Amygdala (tissue), 56 donors: Measurements from ENCODE around the gene SNU13.
"Not testable (repeated sequence)": the region's sequence is repeated elsewhere in the genome, so short reads cannot be mapped to it uniquely, and the experiment has no call there.

ENCODE experiments used
- DNase-seq, 56 donors: peaks; one replicate each; lab custom pipeline; 2025; lab: John Stamatoyannopoulos, UW

SNU13 gene

GRCh38 chr22:41647771-41648170 is 40.9 kb downstream of the SNU13 start:
- DNase-seq, result no peak

- DNase-seq, result no peak
Observed at GRCh38 chr22:41642331-41643110, 46.1 kb downstream of the SNU13 start.

GRCh38 chr22:41641854-41642253 is 46.8 kb downstream of the SNU13 start:
- DNase-seq, result no peak

GRCh38 chr22:41638748-41639147 is 49.9 kb downstream of the SNU13 start:
- no peak for DNase-seq

- no peak for DNase-seq
Observed at GRCh38 chr22:41638124-41638523, 50.5 kb downstream of the SNU13 start.

DNA sequence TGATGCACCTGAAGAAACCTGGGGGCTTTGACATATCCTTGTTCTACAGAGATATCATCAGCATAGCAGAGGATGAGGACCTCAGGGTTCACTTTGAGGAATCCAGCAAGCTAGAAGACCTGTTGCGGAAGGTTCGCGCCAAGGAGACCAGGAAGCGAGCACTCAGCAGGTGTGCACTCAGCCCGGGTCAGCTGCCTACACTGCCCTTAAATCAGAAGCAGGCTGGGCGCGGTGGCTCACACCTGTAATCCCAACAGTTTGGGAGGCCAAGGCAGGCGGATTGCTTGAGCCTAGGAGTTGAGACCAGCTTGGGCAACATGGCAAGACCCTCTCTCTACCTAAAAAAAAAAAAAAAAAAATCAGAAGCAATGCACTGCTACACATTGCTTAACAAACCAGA is 51.0 kb downstream of the SNU13 start:
- DNase-seq, result not testable (repeated sequence)

DNA sequence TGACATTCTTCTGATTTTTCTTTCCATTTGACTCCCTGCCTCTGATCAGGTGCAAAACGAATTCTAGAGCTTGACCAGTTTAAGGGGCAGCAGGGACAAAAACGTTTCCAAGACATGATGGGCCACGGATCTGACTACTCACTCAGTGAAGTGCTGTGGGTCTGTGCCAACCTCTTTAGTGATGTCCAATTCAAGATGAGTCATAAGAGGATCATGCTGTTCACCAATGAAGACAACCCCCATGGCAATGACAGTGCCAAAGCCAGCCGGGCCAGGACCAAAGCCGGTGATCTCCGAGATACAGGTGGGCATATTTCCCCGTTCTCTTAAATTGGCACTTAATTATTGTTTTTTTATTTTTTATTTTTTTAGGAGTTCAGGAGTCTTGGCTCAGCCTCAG is 52.2 kb downstream of the SNU13 start:
- peak in 3 of 56 donors; percentile 1 to 21 (median 4) for DNase-seq

DNA sequence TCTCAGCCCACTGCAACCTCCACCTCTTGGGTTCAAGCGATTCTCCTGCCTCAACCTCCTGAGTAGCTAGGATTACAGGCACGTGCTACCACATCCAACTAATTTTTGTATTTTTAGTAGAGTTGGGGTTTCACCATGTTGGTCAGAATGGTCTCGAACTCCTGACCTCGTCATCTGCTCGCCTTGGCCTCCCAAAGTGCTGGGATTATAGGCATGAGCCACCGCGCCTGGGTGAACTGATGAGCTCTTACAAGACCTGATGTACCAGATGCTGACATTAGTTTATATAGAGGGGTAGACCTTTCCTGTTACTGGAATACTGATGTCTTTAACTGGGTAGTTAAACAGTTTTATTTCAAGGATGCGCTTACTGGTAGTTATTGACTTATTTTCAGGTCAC is 54.1 kb downstream of the SNU13 start:
- DNase-seq, result not testable (repeated sequence)

DNA sequence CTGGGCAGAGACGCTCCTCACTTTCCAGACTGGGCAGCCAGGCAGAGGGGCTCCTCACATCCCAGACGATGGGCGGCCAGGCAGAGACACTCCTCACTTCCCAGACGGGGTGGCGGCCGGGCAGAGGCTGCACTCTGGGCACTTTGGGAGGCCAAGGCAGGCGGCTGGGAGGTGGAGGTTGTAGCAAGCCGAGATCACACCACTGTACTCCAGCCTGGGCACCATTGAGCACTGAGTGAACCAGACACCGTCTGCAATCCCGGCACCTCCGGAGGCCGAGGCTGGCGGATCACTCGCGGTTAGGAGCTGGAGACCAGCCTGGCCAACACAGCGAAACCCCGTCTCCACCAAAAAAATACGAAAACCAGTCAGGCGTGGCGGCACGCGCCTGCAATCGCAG is 57.1 kb downstream of the SNU13 start:
- not testable (repeated sequence) for DNase-seq

DNA sequence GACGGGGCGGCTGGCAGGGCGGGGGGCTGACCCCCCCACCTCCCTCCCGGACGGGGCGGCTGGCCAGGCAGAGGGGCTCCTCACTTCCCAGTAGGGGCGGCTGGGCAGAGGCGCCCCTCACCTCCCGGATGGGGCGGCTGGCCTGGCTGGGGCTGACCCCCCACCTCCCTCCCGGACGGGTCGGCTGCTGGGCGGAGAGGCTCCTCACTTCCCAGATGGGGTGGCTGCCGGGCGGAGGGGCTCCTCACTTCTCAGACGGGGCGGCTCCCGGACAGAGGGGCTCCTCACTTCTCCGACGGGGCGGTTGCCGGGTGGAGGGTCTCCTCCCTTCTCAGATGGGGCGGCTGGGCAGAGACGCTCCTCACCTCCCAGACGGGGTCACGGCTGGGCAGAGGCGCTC is 57.6 kb downstream of the SNU13 start:
- DNase-seq, result not testable (repeated sequence)

GRCh38 chr22:41625577-41625976 is 63.1 kb downstream of the SNU13 start:
- DNase-seq, result no peak
